GM18867 (cell line): Measurements from ENCODE around the gene ENTREP3.
A peak's percentile ranks its signal among the peaks of the same experiment; 100 is the strongest.
"Not testable (repeated sequence)": the region's sequence is repeated elsewhere in the genome, so short reads cannot be mapped to it uniquely, and the experiment has no call there.

ENCODE experiments used
- ATAC-seq: cut with Tn5 transposase; IDR thresholded peaks from one replicate; pipeline ENCODE4 v1.9.1; 2021; ENCODE audit warnings: mild to moderate bottlenecking, moderate library complexity; ENCODE audit not compliant: unreplicated experiment

ENTREP3 gene

DNA sequence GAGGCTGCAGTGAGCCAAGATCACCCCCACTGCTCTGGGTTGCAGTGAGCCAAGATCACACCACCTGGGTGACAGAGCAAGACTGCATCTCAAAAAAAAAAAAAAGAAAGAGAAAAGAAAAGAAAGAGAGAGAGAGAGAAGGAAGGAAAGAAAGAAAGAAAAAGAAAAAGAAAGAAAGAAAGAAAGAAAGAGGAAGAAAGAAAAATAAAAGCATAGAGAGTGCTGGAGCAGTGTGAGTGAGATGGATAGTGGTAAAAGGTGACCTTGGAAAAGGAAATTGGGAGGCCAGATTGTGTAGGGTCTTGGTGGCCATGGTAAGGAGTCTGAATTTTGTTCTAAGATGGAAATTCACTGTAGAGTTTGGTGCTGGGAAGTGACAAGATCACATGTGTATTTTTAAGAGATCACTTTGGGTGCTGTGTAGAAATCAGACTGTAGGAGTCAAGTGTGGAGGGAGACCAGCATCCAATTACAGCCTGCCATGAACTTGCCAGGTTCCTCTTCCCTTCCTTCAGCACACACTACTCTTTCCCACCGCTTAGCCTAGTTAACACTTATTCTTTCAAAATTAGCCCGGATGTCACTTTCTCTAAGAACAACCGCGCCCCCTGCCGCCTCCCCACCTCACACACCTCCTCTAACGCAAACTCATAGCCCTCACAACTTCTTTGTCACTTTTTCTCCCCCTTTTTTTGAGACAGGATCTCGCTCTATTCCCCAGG is 28.9 kb downstream of the ENTREP3 start:
- no peak for ATAC-seq

DNA sequence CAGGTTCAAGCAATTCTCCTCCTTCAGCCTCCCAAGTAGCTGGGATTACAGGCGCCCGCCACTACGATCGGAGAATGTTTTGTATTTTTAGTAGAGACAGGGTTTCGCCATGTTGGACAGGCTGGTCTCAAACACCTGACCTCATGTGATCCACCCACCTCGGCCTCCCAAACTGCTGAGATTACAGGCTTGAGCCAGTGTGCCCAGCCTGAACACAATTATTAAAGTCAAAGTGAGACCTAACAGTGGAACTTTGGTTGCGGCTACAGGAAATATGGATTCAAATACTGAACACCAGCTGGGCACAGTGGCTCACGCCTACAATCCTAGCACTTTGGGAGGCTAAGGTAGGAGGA is 29.9 kb downstream of the ENTREP3 start:
- ATAC-seq: not testable (repeated sequence)

DNA sequence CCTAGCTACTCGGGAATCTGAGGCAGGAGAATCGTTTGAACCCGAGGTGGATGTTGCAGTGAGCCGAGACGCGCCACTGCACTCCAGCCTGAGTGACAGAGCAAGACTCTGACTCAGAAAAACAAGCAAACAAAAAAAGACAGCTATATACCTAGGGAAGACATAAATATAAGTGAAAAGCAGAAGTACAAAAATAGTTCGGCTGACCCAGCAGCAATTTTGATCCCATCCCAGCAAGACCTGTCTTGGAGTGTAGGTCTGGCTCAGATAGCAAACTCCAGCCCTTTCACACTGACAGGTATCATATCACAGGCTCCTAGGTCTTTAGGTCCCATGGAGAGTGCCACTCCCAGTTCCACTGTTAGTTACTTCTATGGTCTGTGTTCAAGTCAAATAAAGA is 32.2 kb downstream of the ENTREP3 start:
- ATAC-seq: no peak

DNA sequence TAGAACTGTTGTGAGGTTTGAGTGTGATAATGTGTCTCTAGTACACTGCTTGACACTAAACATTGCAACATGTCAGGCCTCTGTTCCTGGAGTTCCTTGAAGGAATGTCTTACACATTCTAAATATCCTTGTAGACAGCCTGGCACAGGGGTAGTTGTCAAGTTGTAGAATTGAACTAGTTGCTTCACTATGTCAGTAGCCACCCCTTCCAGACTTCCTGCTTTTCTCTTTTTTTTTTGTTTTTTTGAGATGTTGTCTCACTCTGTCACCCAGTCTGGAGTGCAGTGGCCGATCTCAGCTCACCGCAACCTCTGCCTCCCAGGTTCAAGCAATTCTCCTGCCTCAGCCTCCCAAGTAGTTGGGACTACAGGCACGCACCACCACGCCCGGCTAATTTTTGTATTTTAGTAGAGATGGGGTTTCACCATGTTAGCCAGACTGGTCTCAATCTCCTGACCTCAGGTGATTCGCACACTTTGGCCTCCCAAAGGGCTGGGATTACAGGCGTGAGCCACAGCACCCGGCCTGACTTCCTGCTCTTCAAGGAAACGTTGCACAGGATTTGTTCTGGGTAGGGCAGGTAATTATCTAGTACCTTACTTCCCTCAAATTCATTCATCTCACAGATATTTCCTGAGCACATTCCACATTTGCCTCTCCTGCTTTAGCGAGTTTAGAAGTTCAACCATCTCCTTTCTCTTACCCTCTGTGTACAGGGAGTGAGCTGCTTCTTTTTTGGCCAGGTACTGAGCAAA is 34.9 kb downstream of the ENTREP3 start:
- ATAC-seq: not testable (repeated sequence)

DNA sequence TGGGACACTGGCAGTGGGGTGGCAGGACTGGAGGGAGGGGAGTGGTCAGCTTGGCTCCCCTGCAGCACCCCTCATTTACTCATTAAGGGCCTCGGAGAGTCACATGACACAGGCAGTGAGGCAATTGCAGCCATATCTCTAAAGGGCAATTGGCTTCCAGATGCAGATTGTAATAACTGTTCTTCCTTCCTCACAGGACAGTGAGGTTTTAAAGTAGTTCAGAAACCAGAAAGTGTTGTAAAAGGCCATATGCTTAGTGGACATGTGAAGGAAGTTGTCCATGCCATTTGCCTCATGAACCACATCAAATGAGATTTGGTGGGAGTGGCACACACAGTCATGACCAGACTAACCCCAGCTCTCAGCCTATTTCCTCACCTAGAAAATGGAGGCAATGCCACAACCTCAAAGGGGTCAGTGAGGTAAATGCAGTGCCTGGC is 35.7 kb downstream of the ENTREP3 start:
- ATAC-seq: no peak

DNA sequence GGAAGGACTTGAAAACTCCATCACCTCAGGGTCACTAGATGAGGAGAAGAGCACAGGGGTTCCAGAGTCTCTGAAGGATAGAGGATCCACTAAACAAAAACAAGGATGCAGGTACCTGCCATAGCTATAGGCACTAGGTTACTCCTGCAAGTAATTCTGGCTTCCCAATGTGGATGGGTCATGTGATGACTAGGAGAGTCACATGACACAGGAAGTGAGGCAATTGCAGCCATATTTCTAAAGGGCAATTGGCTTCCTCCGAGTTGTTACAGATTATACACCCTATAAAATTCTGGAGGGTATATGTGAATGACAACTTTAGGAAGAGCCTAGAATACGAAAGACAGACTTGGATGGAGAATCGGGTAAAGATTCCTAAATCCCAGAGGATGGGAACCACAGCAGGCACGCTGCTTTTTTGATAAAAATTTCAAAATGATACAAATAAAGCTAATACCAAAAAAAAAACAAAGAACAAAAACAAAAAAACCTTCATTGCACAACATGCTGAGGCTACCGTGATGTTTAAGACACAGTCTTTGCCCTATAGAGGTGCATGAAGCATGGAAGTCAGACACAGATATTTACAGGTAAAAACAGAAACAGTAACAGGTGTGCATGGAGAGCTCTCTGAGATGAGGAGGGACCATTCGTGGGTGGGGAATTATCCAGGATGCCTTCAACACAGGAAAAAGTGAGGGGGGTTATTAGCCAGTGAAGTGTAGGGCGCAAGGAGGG is 36.3 kb downstream of the ENTREP3 start:
- no peak for ATAC-seq

DNA sequence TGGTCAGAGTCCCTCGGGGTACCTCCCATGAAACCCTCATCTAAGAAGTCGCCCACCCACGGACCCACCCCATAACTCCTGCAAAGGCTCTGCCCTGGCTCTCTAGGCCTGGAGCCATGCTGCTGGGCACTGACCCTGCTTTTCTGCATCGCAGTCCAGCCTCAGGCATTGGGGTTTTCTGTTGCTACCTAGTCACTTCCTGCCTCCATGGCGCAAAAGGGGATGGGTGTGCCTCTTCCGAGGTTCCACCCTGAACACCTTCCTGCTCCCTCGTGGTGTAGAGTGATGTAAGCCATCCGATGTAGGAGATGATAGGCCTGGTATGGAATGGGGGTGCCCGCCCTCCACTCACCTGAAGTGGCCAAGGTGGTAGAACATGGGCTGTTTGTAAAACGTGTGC is 40.6 kb downstream of the ENTREP3 start:
- not testable (repeated sequence) for ATAC-seq

DNA sequence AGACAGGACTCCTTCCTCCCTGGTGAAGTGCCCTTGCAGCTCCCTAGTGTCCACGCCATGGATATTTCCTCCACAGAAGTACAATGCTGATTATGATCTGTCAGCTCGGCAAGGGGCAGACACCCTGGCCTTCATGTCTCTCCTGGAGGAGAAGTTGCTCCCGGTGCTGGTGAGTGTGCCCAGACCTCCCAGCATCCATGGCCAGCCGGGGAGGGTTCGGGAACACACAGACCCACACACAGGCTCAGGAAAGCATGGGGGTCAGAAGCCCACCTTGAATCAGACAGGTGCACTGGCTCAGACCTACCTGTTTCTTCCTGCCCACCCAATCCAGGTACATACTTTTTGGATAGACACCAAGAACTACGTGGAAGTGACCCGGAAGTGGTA is 43.2 kb downstream of the ENTREP3 start:
- not testable (repeated sequence) for ATAC-seq

DNA sequence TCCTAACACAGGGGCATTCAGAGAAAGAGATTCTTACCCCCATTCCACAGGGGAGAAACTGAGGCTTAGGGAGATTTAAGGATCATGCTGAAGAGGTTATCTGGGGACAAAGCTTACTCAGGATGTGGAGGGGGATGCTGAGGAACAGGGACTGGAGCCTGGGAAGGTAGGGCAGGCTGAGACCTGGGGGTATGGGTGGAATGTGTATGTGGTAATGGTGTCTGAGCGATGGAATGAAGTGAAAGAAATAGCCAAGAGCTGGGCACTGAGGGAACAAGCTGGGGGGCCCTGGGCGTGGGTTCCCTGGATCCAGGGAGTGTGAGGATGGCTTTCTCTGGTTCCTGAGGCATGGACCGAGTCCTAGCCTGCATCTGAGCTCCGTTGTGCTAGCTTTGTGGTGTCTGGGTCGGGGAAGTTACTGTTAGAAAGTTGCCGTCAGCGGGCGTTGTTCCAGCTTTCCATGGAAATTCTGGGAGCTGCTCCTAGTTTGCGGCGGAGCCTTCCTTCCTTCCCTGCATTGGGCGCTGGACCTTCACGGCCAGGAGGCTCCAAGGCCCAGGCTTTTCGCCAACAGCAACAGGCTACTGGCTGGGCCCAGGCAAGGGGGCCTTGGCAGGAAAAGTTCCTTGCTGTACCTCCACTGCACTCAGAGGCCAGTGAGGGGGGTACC is 43.8 kb downstream of the ENTREP3 start:
- not testable (repeated sequence) for ATAC-seq

DNA sequence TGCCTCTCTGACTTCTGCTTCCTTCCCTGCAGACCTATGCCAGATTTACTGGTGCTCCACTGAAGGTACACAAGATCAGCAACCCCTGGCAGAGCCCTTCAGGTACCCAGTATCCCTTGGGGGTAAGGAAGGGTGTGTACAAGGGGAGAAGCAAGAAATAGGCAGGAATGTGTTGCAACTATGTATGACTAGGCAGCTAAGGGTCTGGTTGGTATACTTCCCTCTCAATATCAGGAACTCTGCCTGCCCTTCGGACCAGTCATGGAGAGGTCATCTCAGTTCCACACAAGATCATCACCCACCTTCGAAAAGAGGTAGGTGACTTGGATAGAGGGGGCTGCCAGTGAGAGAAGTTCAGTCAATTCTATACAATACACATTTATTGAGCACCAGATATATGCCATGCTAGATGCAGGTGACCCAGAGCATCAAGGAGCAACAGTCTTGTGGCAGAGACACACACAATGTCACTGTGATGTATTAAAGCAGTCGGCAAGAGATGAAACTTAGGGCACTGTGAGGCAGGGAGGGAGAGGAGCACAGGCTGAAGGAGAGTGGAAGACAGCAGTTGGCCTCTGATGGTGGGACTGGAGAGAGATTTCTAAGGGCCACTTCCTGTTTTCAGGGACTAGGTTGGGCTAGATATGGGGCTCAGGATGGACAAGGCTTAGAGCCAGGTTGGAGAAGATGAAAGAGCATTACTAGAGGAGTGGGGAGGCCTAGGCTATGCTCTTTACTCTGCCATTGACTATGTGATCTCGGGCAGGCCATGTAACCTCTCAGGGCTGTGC is 44.8 kb downstream of the ENTREP3 start:
- ATAC-seq: no peak

DNA sequence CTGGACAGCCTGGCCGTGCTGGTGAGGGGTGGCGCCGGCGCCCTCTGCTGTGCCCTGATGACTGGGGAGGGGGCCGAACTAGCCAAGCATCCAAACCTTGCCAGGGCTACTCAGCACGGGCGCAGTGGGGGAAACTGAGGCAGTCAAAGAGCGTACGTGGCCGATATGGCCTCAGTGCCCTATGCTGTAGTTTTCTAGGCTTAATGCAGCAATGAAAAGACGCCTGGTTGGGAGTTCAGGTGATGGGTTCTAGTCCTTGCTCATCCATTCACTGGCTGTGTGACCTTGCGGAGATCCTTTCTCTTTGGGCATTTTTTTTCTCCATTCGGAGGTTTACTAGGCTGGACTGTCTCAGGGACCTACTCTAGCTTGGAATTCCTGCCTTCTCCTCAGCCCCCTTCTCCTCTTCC is 46.0 kb downstream of the ENTREP3 start:
- no peak for ATAC-seq

DNA sequence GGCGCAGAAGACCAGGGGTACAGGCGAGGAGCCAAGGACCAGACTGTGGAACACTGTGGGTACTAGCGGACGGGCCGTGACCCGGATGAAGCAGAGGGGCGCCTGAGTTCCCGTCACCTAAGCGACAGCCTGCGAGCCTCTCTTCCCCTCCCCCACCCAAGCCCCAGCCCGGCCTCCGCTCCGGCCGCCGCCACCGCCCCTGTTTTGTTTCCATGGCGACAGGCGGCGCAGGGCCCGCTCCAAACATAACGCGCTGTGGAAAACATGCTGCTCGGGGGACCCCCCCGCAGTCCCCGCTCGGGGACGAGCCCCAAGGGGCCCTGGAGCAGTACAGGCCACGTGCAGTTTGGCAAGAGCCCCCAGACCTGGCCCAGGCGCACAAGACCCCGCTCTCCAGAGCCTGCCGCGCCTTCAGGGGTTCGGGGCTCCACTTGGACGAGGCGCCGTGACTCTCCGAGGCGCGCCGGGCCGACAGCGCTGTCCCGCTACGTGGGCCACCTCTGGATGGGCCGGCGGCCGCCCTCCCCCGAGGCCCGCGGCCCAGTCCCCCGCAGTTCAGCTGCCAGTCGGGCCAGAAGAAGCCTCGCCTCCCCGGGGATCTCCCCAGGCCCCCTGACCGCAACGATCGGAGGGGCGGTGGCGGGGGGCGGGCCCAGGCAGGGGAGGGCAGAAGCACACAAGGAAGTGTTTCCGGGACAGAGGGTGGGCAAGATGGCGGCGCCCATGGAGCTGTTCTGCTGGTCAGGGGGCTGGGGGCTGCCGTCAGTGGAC is 46.6 kb downstream of the ENTREP3 start, which contains the start of gene MTX1:
MTX1 (plus strand) TSS at position 155 of the 771 bp plus-strand sequence; CDS start at position 265, 110 bp downstream.
- peak; percentile 64 for ATAC-seq

DNA sequence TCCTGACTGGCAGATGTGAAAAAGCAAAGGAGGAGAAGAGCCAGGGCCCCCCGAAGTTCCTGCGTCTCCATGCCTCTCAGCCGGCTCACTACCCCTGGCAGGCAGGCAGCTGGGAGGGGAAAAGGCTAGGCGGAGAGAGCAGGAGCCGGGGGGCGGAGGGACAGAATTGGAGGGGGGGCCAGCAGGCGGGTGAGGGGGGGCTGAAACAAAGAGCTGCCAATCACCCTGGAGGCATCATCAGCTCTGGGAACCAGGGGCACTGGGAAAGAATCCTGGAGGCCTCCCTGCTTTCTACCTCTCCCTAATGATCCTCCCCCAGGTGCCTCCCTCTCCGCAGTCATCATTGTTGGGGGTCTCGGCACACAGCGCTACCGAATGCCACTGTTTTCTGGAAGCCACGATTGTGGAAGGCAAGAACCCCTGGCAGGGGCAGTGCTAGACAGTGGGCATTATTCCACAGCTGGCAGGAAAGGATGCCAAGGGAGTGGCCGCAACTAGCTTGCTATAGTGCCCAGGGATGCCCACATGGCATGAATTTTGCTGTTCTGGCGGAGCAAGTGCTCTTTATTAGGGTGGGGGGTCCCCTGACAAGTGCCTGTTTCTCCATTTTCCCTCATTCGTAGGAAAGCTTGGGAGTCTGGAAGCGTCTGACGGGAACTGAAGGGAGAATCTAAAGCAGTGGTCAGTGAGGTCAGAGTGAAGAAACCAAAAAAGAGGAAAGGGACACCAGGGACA is 47.3 kb downstream of the ENTREP3 start, which contains the start of gene THBS3:
THBS3 (minus strand) TSS at position 92 of the 735 bp plus-strand sequence; CDS start at position 71, 21 bp downstream.
- ATAC-seq: no peak

DNA sequence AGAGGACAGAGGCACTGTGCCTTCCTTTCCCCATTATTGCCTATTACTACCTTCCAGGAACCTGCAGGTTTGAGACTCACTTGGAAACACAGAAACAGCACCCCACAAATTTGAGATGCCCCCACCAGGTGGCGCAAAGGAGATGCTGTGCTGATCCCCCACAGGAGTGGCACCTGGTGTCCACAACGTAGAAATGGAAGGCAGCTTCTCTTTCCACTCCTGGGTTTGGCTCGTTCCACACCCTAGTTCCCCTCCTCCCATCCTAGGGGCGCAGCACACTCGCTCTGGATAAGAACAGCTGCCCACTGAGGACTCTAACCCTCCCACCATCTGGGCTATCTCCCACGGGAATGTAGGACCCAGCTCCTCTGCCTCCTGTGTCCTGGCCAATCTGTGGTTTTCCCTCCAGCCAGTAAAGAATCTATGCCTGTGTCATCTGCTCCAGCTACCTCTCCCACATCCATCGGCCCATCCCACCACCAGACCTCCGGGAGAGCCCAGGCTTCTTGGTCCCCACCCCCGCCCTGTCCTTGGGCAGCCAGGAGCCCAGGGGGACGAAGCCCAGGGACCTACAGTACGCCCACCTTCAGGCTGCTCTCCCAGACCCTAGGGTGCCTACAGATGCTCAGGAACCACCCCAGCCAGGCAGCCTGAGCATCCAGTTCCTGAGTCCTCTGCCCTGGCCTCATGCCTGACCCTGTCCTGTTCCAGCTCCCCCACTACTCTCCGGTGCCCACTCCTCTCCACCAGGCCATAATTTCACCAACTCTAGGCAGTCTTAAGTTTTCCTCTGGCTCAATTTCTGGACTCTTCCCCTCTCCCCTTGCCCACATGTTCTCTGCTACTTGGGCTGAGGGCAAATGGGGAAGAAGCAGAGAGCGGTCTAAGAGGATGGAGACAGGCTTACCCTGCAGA is 48.1 kb downstream of the ENTREP3 start:
- no peak for ATAC-seq

DNA sequence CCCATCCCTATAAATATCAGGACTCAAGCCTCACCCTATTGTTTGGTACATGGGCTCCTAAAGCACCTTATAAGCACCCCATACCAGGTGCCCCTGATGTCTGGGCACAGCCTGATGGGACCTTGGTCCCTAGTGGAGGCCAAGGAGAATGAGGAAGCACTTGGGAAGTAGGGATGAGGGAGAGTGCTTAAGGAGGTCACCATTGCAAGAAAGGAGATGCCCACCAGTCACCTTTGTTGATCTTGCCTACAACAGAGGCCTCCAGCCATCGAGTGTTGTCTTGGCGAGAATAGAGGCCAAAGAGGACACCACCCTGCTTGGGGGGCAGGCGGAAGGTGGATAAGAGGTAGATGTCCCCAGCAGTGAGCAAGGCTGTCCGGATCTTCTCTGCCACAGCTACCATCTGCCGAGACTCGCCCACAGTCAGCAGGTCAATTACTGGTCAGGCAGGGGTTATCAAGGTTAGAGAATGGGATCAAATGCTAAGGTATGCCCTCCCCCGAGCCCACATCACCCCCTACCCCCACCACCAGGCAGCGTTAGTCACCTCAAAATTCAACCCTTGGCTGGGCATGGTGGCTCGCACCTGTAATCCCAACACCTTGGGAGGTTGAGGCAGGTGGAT is 49.2 kb downstream of the ENTREP3 start:
- ATAC-seq: no peak

DNA sequence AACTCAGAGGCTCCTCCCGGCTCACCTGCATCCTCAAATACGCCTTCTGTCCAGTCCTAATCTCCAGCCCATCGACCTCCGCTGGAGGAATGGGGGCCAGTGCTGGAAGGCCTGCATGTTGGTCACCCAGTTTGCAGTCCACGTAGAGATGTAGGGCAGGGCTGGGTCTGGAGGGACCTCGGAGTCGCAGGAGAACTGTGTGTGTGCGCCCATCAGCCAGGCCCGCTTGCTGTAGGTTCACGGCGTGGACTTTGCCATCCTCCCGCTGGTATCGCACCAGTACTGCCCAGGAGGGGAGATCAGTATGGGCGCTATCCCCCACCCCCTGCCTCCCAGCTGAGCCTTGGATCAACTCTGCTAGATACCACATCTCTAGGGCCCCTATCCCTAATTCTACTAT is 50.2 kb downstream of the ENTREP3 start:
- no peak for ATAC-seq
